NCI-H82 treated with DMSO at 0.1 percent for 48 hours (cell line): ENCODE results near the gene TMX3.

Source experiments
- DNase-seq: peaks from one replicate; lab custom pipeline; 2025; ENCODE audit not compliant: unreplicated experiment; lab: John Stamatoyannopoulos, UW

Gene TMX3

DNA sequence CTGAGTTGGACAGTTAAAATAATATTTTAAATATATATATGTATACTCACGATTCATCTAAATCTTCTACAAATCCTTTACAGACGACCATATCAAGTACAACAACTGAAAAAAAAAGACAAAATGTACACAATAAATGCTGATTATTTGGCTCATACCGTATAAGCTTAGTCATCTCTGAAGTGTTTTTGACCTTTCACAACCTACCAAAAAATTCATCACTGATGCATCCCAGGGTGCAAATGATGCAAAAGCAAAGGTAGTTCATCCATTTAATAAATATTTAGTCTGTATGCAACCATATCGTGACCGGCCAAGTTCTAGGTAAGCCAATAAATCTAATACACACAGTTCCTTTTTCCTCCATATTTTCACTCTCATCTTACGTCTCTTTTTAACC, 1.1 kb downstream of the TMX3 start:
- no peak for DNase-seq

DNA sequence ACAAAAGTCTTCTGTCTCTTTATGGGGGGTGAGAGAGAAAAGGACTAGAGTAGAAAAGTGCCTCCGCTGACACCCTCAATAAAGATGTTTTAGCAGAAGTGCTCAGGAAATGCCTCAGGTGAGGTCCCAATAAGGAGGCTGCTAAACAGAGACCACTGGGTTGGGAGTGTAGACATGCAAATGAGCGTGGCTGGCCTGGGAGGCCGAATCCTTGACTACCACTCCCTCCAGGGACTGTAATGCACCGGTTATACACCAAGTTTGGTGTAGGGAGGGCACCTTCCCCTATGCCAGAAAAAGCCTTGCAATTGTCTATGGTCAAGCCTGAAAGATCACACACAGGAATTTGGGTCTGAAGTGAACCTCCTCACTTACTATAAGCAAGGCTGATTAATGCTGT, 1.8 kb downstream of the TMX3 start:
- DNase-seq, result no peak

DNA sequence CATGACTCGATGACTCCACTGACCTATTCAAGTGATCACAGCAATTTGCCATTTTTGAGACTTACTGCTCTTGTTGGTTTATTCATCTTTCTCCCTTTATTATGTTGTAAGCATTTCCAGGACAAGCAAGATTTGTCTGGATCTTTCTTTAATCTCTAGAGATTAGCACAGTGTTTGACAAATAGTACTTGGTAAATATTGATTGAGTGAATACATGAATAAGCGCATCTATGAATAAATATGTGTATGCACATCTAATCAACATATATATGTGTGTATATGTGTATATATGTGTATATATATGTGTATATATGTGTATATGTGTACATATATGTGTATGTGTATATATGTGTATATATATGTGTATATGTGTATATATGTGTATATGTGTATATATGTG, 7.3 kb downstream of the TMX3 start:
- DNase-seq, result no peak

DNA sequence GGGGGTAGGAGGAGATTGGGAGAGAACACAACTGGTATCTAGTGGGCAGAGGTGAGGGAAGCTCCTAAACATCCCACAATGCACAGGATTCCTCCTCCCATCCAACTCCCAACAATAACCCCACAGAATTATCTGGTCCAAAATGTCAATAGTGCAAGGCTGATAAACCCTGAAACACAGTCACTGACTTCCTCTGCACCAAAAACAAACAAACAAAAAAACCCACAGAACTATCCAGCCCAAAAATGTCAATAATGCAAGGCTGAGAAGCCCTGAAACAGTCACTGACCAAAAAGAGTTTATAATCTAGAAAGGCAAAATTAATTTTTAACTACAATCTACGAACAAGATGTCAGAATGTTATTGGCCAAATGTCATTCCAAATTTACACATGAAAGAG, 9.8 kb downstream of the TMX3 start:
- no peak for DNase-seq

GRCh38 chr18:68703326-68703725, 11.6 kb downstream of the TMX3 start:
- DNase-seq, result no peak

DNA sequence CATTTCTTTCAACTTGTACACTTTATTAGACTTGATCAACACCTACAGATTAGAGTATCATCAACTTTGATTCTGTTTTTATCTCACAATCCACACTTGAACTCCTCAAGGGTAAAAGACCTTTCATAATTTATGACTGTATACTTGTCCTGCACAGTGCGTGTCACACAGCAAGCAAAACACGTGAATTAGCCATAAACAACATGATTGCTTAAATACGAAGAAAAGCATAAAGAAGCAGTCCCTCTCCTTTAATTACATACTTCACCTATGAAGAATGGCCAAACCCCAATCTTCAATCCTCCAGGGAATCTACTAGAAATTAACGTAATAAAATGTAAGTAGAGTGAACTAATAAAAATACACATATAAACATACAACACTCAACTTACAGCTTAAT, 13.6 kb downstream of the TMX3 start:
- DNase-seq, result no peak

GRCh38 chr18:68699043-68699442, 15.9 kb downstream of the TMX3 start:
- DNase-seq, result no peak

GRCh38 chr18:68696937-68697336, 18.0 kb downstream of the TMX3 start:
- no peak for DNase-seq

GRCh38 chr18:68694316-68694715, 20.6 kb downstream of the TMX3 start:
- DNase-seq, result no peak

GRCh38 chr18:68693091-68693815, 21.7 kb downstream of the TMX3 start:
- no peak for DNase-seq

DNA sequence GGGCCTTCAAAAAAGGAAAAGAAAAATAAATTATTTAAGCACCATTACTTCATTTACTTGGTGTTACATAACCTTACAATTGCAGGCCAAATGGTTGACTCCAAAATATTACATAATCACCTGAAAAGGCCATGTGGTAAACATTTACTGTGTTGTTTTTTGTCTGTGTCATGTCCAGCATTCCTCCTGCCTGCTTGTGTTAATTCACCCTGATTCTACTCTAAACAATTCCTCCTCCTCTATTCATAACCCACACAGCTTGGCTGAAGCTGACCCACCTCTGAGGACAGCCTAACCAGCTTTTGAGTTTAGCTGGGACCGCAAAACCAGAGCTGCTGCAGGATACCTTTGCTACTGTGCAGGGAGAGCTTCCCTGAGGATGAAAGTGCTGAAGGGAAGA, 35.4 kb downstream of the TMX3 start:
- DNase-seq, result no peak

GRCh38 chr18:68676913-68677312, 38.0 kb downstream of the TMX3 start:
- DNase-seq, result no peak

DNA sequence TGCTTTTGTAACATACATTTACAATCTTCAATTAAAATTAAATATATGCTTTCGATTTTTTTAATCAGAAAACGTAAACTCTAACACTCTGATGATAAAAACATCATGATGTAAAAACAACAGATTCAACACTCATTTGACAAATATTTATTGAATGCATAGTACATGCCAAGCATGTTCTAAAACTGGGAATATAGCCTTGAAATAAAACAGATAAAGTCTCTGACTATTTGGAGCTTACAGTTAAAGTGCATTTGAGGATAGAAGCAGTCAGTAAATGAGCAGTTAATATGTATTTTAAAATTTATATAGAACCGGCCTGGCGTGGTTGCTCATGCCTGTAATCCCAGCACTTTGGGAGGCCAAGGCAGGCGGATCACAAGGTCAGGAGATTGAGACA, 47.8 kb downstream of the TMX3 start:
- no peak for DNase-seq

GRCh38 chr18:68666381-68666780, 48.5 kb downstream of the TMX3 start:
- no peak for DNase-seq

GRCh38 chr18:68665628-68666027, 49.3 kb downstream of the TMX3 start:
- no peak for DNase-seq

DNA sequence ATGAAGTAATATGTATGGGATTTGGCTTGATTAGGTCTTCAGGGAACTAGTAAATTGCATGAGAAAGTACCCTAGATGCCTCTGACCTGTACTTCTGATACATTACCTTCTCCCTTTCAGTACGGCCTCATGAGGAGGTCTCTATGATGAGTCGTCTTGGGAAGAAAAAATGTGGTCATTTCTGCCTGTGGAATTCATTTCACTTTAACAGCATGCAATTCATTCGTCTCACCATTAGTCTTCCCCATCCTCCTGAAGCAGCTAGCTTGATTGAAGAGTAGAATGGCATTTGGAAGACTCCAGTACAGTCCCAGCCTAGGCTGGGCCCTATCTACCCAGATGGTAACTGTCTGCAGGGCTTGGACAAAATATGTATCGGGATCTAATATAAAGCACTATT, 52.2 kb downstream of the TMX3 start:
- no peak for DNase-seq

GRCh38 chr18:68660354-68661183, 54.3 kb downstream of the TMX3 start:
- no peak for DNase-seq

- DNase-seq, result no peak
These were observed 66.7 kb downstream of the TMX3 start for GRCh38 chr18:68648191-68648590.

DNA sequence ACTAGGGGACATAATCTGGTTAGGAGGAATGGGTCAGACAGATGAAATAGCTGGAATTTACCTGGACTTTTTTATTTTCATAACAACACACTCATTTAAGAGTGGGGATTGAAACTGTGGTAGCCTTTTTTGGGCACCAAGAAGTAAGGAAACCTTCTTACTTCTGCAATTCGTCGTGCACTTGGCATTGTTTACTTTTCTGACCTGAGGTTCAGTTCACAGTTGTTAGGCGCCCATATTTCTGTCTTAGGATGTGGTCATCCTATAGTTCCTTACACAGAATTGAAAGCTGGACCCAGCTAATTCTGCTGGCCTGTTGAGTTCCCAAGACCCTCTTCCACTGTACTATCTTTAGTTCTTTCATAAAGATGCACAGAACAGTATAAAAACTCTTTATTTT, 72.9 kb downstream of the TMX3 start:
- DNase-seq, result no peak

- no peak for DNase-seq
These were observed 74.0 kb downstream of the TMX3 start for GRCh38 chr18:68640861-68641260.

GRCh38 chr18:68638613-68639012, 76.3 kb downstream of the TMX3 start:
- no peak for DNase-seq

DNA sequence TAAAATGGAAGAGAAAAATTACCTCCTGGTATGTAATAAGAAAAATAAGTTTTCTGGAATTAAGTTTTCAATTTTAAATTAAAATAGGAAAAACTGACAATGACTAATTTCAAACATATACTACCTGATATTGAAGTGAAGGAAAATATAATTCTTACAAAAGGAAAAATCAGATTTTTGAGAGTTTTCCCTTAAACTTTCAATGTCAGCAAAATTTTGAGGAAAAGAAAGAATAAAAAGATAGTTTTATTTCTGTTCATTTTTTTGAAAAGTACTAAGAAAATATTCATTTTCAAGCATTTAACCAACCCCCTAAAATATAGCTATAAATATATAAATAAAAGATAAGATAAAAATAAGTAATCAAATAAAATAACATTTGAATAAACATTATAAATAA, 87.1 kb downstream of the TMX3 start:
- no peak for DNase-seq
